ENCODE data around the gene LSAMP. TPM values are rescaled to one million over a fixed set of nuclear protein-coding genes. Genes with fewer than 3 reads are reported as not detected.

Gene LSAMP
- total RNA-seq, 6 donors from 2014 or later: 7.1 to 28.1 (median 13.4) TPM

DNA sequence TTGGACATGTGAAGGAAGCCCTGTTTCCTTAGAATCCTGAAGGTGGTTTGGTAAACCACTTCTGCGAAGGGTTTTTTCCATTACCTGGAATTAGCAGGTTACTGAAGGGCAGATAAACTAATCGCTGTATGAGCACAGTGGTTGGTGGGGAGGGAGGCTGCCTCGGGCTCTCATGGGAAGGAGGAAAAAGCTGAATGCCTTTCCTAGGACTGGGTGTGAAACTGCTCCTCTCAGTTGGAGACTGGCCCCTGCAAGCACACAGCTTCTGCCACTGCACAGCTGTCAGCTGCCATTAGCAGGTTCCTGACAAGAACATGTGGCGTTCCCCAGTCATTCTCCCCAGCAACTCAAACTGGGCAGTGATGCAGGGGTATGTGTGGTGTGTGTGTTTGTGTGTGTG is 445.7 kb downstream of the LSAMP start:
- DNase-seq (no peak), ATAC-seq (ENCODE audit: low FRiP score in 2 of 2) (no peak)
- WGBS, 2 donors: 32 to 60% methylated on average over 4 of the region's 4 CpGs
- Histone ChIP-seq H3K27me3 (no peaks in the 10 kb centered on the region), H3K36me3 (no peaks in the 10 kb centered on the region), H3K4me3 (no peak overlapping the region), H3K9me3 (no peaks in the 10 kb centered on the region), H3K27ac (no peak overlapping the region), H3K4me1 (no peaks in the 10 kb centered on the region)
- TF ChIP-seq EP300 (IDR thresholded peaks at IDR 0.05) (no peak), POLR2AphosphoS5 (IDR thresholded peaks at IDR 0.05) (no peak), POLR2A (IDR thresholded peaks at IDR 0.05) (no peak), CTCF (IDR thresholded peaks at IDR 0.05) (no peak)

DNA sequence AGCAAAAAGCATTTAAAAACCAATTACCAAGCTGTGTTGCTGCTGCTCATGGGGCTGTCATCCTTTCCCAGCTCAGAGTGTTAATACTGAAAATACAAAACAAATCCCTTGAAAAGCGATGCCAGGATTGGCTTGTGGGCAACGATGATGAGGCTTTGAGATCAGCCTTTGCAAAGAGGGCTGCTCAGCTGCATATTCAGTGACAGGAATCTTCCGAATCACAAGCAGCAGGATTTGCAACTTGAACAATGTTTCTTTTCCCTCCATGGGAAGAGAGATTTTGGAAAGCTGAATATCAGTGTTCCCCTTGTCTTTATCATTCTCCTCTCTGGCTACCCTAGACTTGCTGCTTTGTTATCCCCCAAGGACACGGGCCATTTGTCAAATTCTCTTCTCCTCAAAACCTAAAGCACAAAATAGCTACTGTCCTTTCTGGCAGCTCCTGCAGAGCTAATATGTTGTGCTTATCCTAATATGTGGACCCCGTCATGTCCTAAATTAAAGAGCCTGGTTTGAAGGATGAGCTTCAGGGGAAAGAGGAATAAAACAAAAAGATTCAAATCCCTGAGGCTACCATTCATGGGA is 446.2 kb downstream of the LSAMP start:
- Histone ChIP-seq H3K4me1 (no peaks in the 10 kb centered on the region), H3K9me3 (no peaks in the 10 kb centered on the region), H3K36me3 (no peaks in the 10 kb centered on the region), H3K27ac (no peak overlapping the region), H3K4me3 (no peak overlapping the region), H3K27me3 (no peaks in the 10 kb centered on the region)
- TF ChIP-seq EP300 (IDR thresholded peaks at IDR 0.05) (no peak), POLR2A (IDR thresholded peaks at IDR 0.05) (no peak), CTCF (IDR thresholded peaks at IDR 0.05) (no peak), POLR2AphosphoS5 (IDR thresholded peaks at IDR 0.05) (no peak)
- 76 to 80% methylated on average over 5 of the region's 5 CpGs for WGBS, 2 donors
- DNase-seq (no peak), ATAC-seq (ENCODE audit: low FRiP score in 2 of 2) (no peak)

- Histone ChIP-seq H3K27me3 (no peaks in the 10 kb centered on the region), H3K36me3 (no peaks in the 10 kb centered on the region), H3K4me1 (no peaks in the 10 kb centered on the region), H3K4me3 (no peak overlapping the region), H3K27ac (no peak overlapping the region), H3K9me3 (no peaks in the 10 kb centered on the region)
- WGBS, 2 donors: 45 to 63% methylated on average over 3 of the region's 3 CpGs
- ATAC-seq (ENCODE audit: low FRiP score in 2 of 2) (no peak), DNase-seq (no peak)
- TF ChIP-seq CTCF (IDR thresholded peaks at IDR 0.05): no peak
- TF ChIP-seq EP300 (IDR thresholded peaks at IDR 0.05): no peak
- no peak for TF ChIP-seq POLR2AphosphoS5 (IDR thresholded peaks at IDR 0.05)
- TF ChIP-seq POLR2A (IDR thresholded peaks at IDR 0.05): no peak
These were observed 448.7 kb downstream of the LSAMP start for GRCh38 chr3:115996420-115997108.

DNA sequence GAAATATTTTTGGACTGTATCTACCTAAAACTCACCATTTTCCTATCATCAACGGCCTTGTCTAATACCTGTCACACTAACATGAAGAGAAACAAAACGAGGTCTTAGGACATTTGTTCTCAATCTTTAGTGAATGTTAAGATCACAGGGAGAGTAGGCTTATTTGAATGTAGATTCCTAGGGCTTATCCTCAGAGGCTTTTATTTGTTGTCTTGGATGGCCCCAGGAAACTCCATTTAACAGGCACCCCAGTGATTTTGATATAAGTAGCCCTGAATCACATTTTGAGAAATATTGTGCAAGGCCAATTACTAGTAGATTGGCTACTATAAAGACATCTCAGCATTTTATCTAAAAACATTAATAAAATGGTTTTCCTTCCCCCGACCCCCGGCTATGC is 454.6 kb downstream of the LSAMP start:
- no peaks in the 10 kb centered on the region for H3K36me3 ChIP-seq
- H3K4me3 ChIP-seq: no peak overlapping the region
- TF ChIP-seq EP300 (IDR thresholded peaks at IDR 0.05) (no peak), POLR2AphosphoS5 (IDR thresholded peaks at IDR 0.05) (no peak), CTCF (IDR thresholded peaks at IDR 0.05) (no peak)
- ATAC-seq (ENCODE audit: low FRiP score in 2 of 2) (no peak), DNase-seq (no peak)
- H3K27me3 ChIP-seq: no peaks in the 10 kb centered on the region
- no peaks in the 10 kb centered on the region for H3K9me3 ChIP-seq
- 69 to 72% methylated on average over 4 of the region's 4 CpGs for WGBS, 2 donors
- no peak overlapping the region for H3K27ac ChIP-seq
- no peaks in the 10 kb centered on the region for H3K4me1 ChIP-seq
